GM18505 (cell line): Measurements from ENCODE around the gene USP24.

Source experiments
- ATAC-seq: cut with Tn5 transposase; IDR thresholded peaks from one replicate; pipeline ENCODE4 v1.9.1; 2021; ENCODE audit not compliant: unreplicated experiment
- POLR2A ChIP-seq: IDR thresholded peaks from 4 replicates; pipeline ENCODE4 v1.6.1; 2011; ENCODE audit warnings: borderline replicate concordance; ENCODE audit not compliant: insufficient read depth, insufficient read length; ENCODE audit errors: extremely low read depth

The USP24 gene

GRCh38 chr1:55057956-55058298, 157.2 kb downstream of the USP24 start:
- no peak for ATAC-seq
- no peak for TF ChIP-seq POLR2A

- no peak for TF ChIP-seq POLR2A
- ATAC-seq, result no peak
Measured at GRCh38 chr1:55057270-55057955, 157.8 kb downstream of the USP24 start.

- no peak for TF ChIP-seq POLR2A
- ATAC-seq, result no peak
Measured at GRCh38 chr1:55056632-55056992, 158.6 kb downstream of the USP24 start.

GRCh38 chr1:55055951-55056631, 159.1 kb downstream of the USP24 start:
- TF ChIP-seq POLR2A, result no peak
- ATAC-seq, result no peak

- ATAC-seq, result no peak
- no peak for TF ChIP-seq POLR2A
Measured at GRCh38 chr1:55055084-55055882, 159.9 kb downstream of the USP24 start.

GRCh38 chr1:55054396-55054795, 160.8 kb downstream of the USP24 start:
- no peak for ATAC-seq
- TF ChIP-seq POLR2A, result no peak

GRCh38 chr1:55053265-55053954, 161.8 kb downstream of the USP24 start:
- no peak for ATAC-seq
- TF ChIP-seq POLR2A, result no peak

- no peak for ATAC-seq
- TF ChIP-seq POLR2A, result no peak
Measured at GRCh38 chr1:55052221-55053142, 162.7 kb downstream of the USP24 start.

- ATAC-seq, result no peak
- TF ChIP-seq POLR2A, result no peak
Measured at GRCh38 chr1:55051621-55052020, 163.5 kb downstream of the USP24 start.

GRCh38 chr1:55051169-55051568, 164.0 kb downstream of the USP24 start:
- no peak for ATAC-seq
- no peak for TF ChIP-seq POLR2A

GRCh38 chr1:55050283-55050682, 164.9 kb downstream of the USP24 start:
- TF ChIP-seq POLR2A, result no peak
- no peak for ATAC-seq

GRCh38 chr1:55049914-55050278, 165.3 kb downstream of the USP24 start:
- no peak for TF ChIP-seq POLR2A
- ATAC-seq, result no peak

GRCh38 chr1:55049271-55049913, 165.8 kb downstream of the USP24 start:
- no peak for ATAC-seq
- TF ChIP-seq POLR2A, result no peak
